H7 (cell line): ENCODE results near the gene ATP5F1E. TPM values are rescaled to one million over a fixed set of nuclear protein-coding genes. Genes with fewer than 3 reads are reported as not detected.

Experiments used
- DNase-seq: peaks from one replicate; pipeline ENCODE4 v3.0.0; 2012
- H3K27me3 ChIP-seq: 2 replicates; pipeline ENCODE4 v1.6.0; 2011; ENCODE audit warnings: mild to moderate bottlenecking, low read length; ENCODE audit not compliant: control insufficient read depth, insufficient read depth
- H3K36me3 ChIP-seq: replicated peaks from 2 replicates; pipeline ENCODE4 v1.5.1; 2011; ENCODE audit warnings: low read length; ENCODE audit not compliant: control insufficient read depth, insufficient read depth
- H3K4me3 ChIP-seq: 2 replicates; pipeline ENCODE4 v1.5.1; 2011; ENCODE audit warnings: low read depth, mild to moderate bottlenecking, control low read depth, low read length, moderate library complexity; ENCODE audit not compliant: insufficient read depth
- total RNA-seq: library from RNA; depleted of rRNA; stranded (reverse); fragments of >200 nt; shearing (Covaris generic); gene quantifications from 2 replicates; pipeline ENCODE4 v1.2.3, GENCODE V29; 2014; rRNA removed

Gene ATP5F1E
- total RNA-seq, result 14.3 and 16.4 TPM in 2 replicates

DNA sequence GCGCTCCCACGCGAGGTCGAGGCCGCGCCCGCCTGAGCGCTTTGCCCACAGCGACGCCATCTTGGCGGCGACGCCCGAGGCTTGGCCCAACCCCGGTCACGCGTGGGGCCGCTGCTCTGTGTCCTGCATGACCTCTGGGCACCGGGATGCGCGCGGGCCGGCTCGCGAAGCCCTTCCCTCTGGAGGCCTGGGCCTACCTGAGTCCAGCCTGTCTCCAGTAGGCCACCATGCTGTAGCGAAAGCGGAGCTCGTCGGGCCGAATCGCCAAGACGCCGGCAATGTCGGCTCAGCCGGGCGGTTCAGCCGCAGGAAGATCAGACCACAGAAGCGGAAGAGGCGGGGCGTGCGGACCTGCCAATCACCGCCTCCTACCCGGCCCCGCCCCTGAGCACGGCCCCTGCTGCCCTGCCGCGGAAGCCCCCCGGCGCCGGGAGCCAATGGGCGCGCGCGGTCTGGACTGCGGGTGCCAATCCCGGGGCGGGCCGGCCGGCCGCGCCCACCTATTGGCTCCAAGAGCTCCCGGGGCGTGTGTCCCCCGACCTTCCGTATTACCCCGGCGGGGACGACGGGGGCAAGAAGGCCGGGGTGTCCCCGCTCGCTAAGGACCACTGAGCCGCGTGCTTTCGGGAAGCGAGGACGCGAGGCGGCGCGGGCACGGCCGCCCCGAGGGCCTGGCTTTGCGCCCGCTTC, at the start of gene ATP5F1E:
Gene ATP5F1E (minus strand): TSS at position 313 of the 690 bp plus-strand sequence. CDS start 84 bp downstream, at position 229.
- Histone ChIP-seq H3K4me3 (peak within 1 kb of the TSS; percentile 92), H3K27me3 (peaks cover 32% of the 10 kb centered on the region), H3K36me3 (peaks cover 10% of the 10 kb centered on the region)
- DNase-seq, result peak; percentile 100

- Histone ChIP-seq H3K27me3 (no peaks in the 10 kb centered on the region; the same call in 1 of the 2 replicates), H3K4me3 (no peak overlapping the region), H3K36me3 (no peaks in the 10 kb centered on the region)
- no peak for DNase-seq
These were observed 48.9 kb upstream of the ATP5F1E start for GRCh38 chr20:59081036-59081435.

GRCh38 chr20:59078231-59078630, 46.1 kb upstream of the ATP5F1E start:
- Histone ChIP-seq H3K27me3 (peaks cover 3% of the 10 kb centered on the region; the same call in 1 of the 2 replicates), H3K4me3 (no peak overlapping the region), H3K36me3 (no peaks in the 10 kb centered on the region)
- no peak for DNase-seq

DNA sequence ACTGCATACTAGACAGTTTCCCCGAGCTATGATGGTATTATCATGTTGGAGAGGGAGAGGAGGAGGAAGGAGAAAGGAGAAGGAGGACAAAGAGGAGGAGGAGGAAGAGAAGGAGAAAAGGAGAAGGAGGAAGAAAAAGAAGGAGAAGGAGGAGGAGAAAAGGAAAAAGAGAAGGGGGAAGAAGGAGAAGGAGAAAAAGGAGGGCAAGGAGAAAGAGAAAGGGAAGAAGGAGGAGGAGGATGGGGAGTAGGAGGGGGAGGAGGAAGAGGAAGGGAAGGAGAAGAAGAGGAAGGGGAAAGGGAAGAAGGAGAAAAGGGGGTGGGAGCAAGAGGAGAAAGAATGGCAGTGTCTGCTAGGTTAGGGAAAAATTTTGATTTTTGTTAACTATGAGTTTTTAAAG, 45.6 kb upstream of the ATP5F1E start:
- Histone ChIP-seq H3K4me3 (no peak overlapping the region), H3K27me3 (peaks cover 3% of the 10 kb centered on the region; the same call in 1 of the 2 replicates), H3K36me3 (no peaks in the 10 kb centered on the region)
- DNase-seq, result no peak

DNA sequence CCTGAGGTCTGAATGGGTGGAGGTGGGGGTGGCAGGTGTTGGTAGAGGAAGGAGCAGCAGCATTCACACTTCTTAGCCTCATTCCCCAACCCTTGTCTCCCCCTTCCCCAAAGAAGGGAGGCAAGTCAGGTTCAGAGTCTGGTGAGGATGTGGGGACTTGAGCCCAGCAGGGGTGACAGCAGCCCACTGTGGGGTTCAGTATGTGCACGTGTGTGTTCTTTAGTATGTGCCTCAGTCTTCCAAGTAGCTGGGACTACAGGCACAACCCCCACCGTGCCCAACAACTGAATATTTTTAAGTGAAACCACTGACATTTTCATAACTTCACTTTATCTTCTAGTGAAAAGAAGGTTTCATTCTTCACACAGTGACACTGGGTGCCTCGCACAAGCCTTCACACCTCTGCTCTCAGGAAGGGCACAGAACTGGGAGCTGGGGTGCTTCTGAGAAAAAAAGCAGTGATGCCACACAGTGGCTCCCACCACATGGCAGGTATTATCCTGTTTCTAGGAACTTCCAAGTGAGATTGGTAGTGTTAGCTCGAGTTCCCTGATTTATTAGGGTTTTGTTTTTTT, 43.9 kb upstream of the ATP5F1E start:
- DNase-seq, result no peak
- no peaks in the 10 kb centered on the region for H3K36me3 ChIP-seq
- peaks cover 3% of the 10 kb centered on the region; the same call in 1 of the 2 replicates for H3K27me3 ChIP-seq

GRCh38 chr20:59074456-59074855, 42.3 kb upstream of the ATP5F1E start:
- DNase-seq, result no peak
- no peak overlapping the region for H3K4me3 ChIP-seq
- no peaks in the 10 kb centered on the region for H3K36me3 ChIP-seq
- peaks cover 3% of the 10 kb centered on the region; the same call in 1 of the 2 replicates for H3K27me3 ChIP-seq

More for the DNA sequence above, 43.9 kb upstream of the ATP5F1E start:
- H3K4me3 ChIP-seq, result no peak overlapping the region

DNA sequence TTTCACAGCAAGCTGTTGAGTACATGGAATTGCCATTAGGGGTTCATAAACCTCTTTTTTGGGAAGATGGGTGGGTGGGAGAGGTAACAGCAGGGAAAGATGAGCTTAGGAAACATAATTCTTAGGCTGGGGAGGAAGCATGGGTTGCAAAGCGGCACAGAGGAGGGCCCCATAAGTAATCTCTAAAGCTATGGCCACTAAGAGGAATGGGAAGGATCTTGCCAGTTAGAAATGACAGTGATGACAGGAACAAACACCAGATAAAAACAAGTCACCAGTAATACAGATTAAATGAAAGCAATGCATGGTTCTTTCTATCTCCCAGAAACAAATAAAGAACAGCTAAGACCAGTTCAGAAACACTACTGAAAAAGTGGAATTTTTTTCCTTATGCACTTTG, 41.4 kb upstream of the ATP5F1E start:
- H3K4me3 ChIP-seq, result no peak overlapping the region
- peaks cover 3% of the 10 kb centered on the region; the same call in 1 of the 2 replicates for H3K27me3 ChIP-seq
- no peak for DNase-seq

GRCh38 chr20:59071216-59071615, 39.1 kb upstream of the ATP5F1E start:
- Histone ChIP-seq H3K36me3 (no peaks in the 10 kb centered on the region), H3K27me3 (0 out of 2 replicates have a peak, but pooled peaks cover 3% of the 10 kb centered on the region), H3K4me3 (no peak overlapping the region)
- no peak for DNase-seq

More for the DNA sequence above, 41.4 kb upstream of the ATP5F1E start:
- H3K36me3 ChIP-seq, result no peaks in the 10 kb centered on the region

GRCh38 chr20:59069026-59069425, 36.9 kb upstream of the ATP5F1E start:
- Histone ChIP-seq H3K4me3 (no peak overlapping the region), H3K27me3 (no peaks in the 10 kb centered on the region), H3K36me3 (no peaks in the 10 kb centered on the region)
- DNase-seq, result no peak

DNA sequence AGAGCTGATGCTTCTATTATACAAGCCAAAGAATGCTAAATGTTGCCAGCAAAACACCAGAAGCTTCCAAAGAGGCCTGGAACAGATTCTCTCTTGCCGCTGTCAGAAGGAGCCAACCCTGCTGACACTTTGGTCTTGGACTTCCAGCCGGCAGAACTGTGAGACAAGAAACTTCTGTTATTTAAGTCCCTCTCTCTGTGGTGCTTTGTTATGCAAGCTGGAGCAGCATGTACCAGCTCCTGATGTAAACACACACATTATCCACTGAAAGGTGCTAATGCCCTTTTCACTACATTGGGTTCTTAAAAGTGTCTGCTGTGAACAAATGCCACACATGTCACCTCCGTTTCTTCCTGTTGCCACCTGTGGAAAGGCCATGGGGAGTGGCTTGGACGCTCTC, 36.4 kb upstream of the ATP5F1E start:
- Histone ChIP-seq H3K36me3 (no peaks in the 10 kb centered on the region), H3K27me3 (no peaks in the 10 kb centered on the region), H3K4me3 (no peak overlapping the region)
- DNase-seq, result no peak

DNA sequence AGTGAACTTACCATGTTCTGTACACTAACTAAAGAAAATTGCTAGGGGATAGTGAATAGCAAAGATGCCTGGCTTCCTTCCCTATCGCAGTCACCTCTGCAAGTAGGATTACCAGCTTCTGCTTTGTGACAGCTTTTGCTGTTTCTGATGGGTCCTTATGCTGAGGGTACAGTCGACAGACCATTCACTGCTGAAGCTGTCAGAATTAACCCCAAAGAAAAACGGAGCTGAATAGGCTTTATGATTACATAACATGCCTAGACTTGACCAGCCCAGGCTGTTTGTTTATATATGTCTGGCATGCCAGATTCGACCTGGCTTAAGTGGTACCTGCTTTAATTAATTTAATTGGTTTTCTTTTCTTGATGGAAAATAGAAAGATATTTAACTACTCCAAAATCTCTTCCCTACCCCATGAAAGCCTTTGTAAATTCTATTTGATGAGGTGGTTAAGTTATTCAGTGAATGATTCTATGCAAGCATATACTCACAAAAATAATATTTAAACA, 32.1 kb upstream of the ATP5F1E start:
- H3K4me3 ChIP-seq, result no peak overlapping the region
- no peaks in the 10 kb centered on the region for H3K36me3 ChIP-seq
- no peaks in the 10 kb centered on the region for H3K27me3 ChIP-seq
- DNase-seq, result no peak

GRCh38 chr20:59063358-59064213, 31.5 kb upstream of the ATP5F1E start:
- Histone ChIP-seq H3K27me3 (no peaks in the 10 kb centered on the region), H3K4me3 (no peak overlapping the region), H3K36me3 (no peaks in the 10 kb centered on the region)
- no peak for DNase-seq

- Histone ChIP-seq H3K36me3 (no peaks in the 10 kb centered on the region), H3K4me3 (no peak overlapping the region), H3K27me3 (no peaks in the 10 kb centered on the region)
- DNase-seq, result no peak
These were observed 29.9 kb upstream of the ATP5F1E start for GRCh38 chr20:59062081-59062480.

GRCh38 chr20:59055302-59055701, 23.2 kb upstream of the ATP5F1E start:
- Histone ChIP-seq H3K27me3 (no peaks in the 10 kb centered on the region), H3K4me3 (no peak overlapping the region), H3K36me3 (no peaks in the 10 kb centered on the region)
- no peak for DNase-seq
